Epithelial cell of esophagus (primary cell): ENCODE data around the gene TLR6.

Experiments used
- DNase-seq: peaks from one replicate; pipeline ENCODE4 v3.0.0; 2010; ENCODE audit warnings: low read depth
- H3K4me3 ChIP-seq: 2 replicates; pipeline ENCODE4 v1.5.1; 2011; ENCODE audit warnings: mild to moderate bottlenecking, low read length, control low read depth
- CTCF ChIP-seq: IDR thresholded peaks from 2 replicates; pipeline ENCODE4 v1.5.1; 2011; ENCODE audit warnings: low read depth, mild to moderate bottlenecking, low read length, control low read depth, inconsistent platforms; ENCODE audit not compliant: insufficient read depth; ENCODE audit errors: missing control alignments

Gene TLR6

GRCh38 chr4:38803833-38804653 lies 52.6 kb downstream of the TLR6 start:
- no peak overlapping the region for H3K4me3 ChIP-seq
- DNase-seq = no peak
- TF ChIP-seq CTCF = no peak

- no peak overlapping the region for H3K4me3 ChIP-seq
- DNase-seq = no peak
- TF ChIP-seq CTCF = no peak
Measured at GRCh38 chr4:38802561-38803355, 53.9 kb downstream of the TLR6 start.

GRCh38 chr4:38800961-38801450 lies 55.6 kb downstream of the TLR6 start:
- no peak for TF ChIP-seq CTCF
- no peak overlapping the region for H3K4me3 ChIP-seq
- DNase-seq = peak; percentile 58

- no peak for DNase-seq
- H3K4me3 ChIP-seq = no peak overlapping the region
- TF ChIP-seq CTCF = no peak
Measured at GRCh38 chr4:38800366-38800765, 56.3 kb downstream of the TLR6 start.

- no peak for TF ChIP-seq CTCF
- DNase-seq = peak; percentile 91
- no peak overlapping the region for H3K4me3 ChIP-seq
Measured at GRCh38 chr4:38795087-38795486, 61.5 kb downstream of the TLR6 start.

- no peak overlapping the region for H3K4me3 ChIP-seq
- no peak for DNase-seq
- no peak for TF ChIP-seq CTCF
Measured at GRCh38 chr4:38794051-38794450, 62.6 kb downstream of the TLR6 start.
